CD4-positive, alpha-beta T cell (primary cell): ENCODE measurements around the gene LRRC49. TPM values are rescaled to one million over a fixed set of nuclear protein-coding genes. Genes with fewer than 3 reads are reported as not detected.

Experiments
- ATAC-seq: fragments of 200-7000 bp; cut with Tn5 transposase; one replicate; pipeline ENCODE4 v1.10.0; 2022; ENCODE audit warnings: mild to moderate bottlenecking; ENCODE audit not compliant: poor library complexity
- CTCF ChIA-PET: fragments of 350-600 bp; sonication (Branson Sonifier 250); formaldehyde crosslinking; loops from one replicate; lab custom pipeline; 2021; ENCODE audit warnings: antibody characterized with exemption, inconsistent platforms; lab: Charles Lee
- POLR2A ChIA-PET: fragments of 350-600 bp; sonication (Branson Sonifier 250); formaldehyde crosslinking; loops from one replicate; lab custom pipeline; 2021; ENCODE audit warnings: antibody characterized with exemption, inconsistent platforms; lab: Charles Lee
- DNase-seq, 14 experiments: peaks; one replicate each; pipeline ENCODE4 v3.0.0-alpha.2; 2013 to 2020; ENCODE audit warnings: mixed read lengths in 2 of 14
- H3K27ac ChIP-seq, 2 donors: one replicate each; pipeline versions ENCODE4 v1.5.1 to v1.7.0; 2013; ENCODE audit warnings: low read length in 2 of 2, low read depth in 1 of 2, mild to moderate bottlenecking in 1 of 2
- H3K27me3 ChIP-seq, 2 experiments: 1 replicate in 1 of 2; 2 replicates in 1 of 2; pipeline versions ENCODE4 v1.6.1 to v1.7.0; 2013; ENCODE audit warnings: low read length in 2 of 2, control low read depth in 1 of 2, mild to moderate bottlenecking in 1 of 2, moderate library complexity in 1 of 2; ENCODE audit not compliant: insufficient read depth in 2 of 2, control insufficient read depth in 1 of 2
- H3K36me3 ChIP-seq: one replicate; pipeline ENCODE4 v1.6.1; 2013; ENCODE audit warnings: low read length, control low read depth; ENCODE audit not compliant: insufficient read depth
- H3K4me1 ChIP-seq: one replicate; pipeline ENCODE4 v1.6.1; 2013; ENCODE audit warnings: low read length, control low read depth; ENCODE audit not compliant: insufficient read depth
- H3K4me3 ChIP-seq: one replicate; pipeline ENCODE4 v1.5.1; 2013; ENCODE audit warnings: mild to moderate bottlenecking, low read length, moderate library complexity
- H3K9me3 ChIP-seq, 2 experiments: 1 replicate in 1 of 2; 2 replicates in 1 of 2; pipeline versions ENCODE4 v1.6.1 to v1.7.0; 2013; ENCODE audit warnings: low read length in 2 of 2, mild to moderate bottlenecking in 2 of 2, control low read depth in 1 of 2, moderate library complexity in 1 of 2; ENCODE audit not compliant: control insufficient read depth in 1 of 2, insufficient read depth in 1 of 2
- H3K27ac Mint-ChIP-seq: one replicate; pipeline ENCODE4 v1.8.0; 2020; ENCODE audit warnings: mixed read lengths
- H3K27me3 Mint-ChIP-seq: one replicate; pipeline ENCODE4 v1.8.0; 2021; ENCODE audit warnings: mixed read lengths
- H3K36me3 Mint-ChIP-seq: one replicate; pipeline ENCODE4 v1.8.0; 2021; ENCODE audit warnings: low read depth, mixed read lengths
- H3K4me1 Mint-ChIP-seq: one replicate; pipeline ENCODE4 v1.8.0; 2021; ENCODE audit warnings: low read depth, mixed read lengths
- H3K4me3 Mint-ChIP-seq: one replicate; pipeline ENCODE4 v1.8.0; 2020; ENCODE audit warnings: mild to moderate bottlenecking, mixed read lengths
- H3K9me3 Mint-ChIP-seq: one replicate; pipeline ENCODE4 v1.8.0; 2020; ENCODE audit warnings: mixed read lengths
- intact Hi-C, 2 experiments: fragments of 100-400 bp; cut with DNase I in 1 of 2; cut with micrococcal nuclease in 1 of 2; formaldehyde crosslinking; loops; one replicate each; pipeline versions ENCODE4 v1.15.1 to v1.9.0; 2023 to 2025; cut with DNase I, micrococcal nuclease
- total RNA-seq, 174 experiments: library from RNA in 2 of 174; stranded (reverse) in 2 of 174; gene quantifications; one replicate each; pipeline ENCODE4 v1.2.3 and lab custom pipeline; 2021 to 2026
- TF ChIP-seq, protein P1 (sequence below): fragments of 200-600 bp; IDR thresholded peaks from one replicate; pipeline ENCODE4 v1.8.0; 2022; ENCODE audit warnings: antibody characterized with exemption, mild to moderate bottlenecking

The LRRC49 gene
- total RNA-seq, 2 experiments from 2014 or later, result 0.39 to 0.49 TPM

DNA sequence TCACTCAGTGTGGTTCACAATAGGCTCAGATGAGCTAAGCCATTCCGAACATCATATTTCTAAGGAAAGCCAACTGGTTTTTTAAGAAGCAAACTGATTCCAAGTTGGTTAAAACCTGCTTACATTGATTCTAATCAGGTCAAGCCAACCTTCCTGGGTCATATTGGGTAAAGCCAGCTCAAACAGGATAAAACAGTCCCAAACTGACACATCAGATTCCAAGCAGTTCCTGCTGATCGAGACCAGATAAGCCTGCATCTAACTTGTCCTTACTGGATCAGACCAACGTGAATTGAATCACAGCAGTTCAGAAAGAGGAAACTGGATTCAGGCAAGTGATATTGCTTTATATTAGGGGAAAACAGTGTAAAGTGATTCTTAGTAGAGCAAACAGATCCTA, 204.1 kb downstream of the LRRC49 start:
- DNase-seq, result no peak
- Histone ChIP-seq H3K4me1 (no peaks in the 10 kb centered on the region), H3K36me3 (no peaks in the 10 kb centered on the region), H3K27ac (no peak overlapping the region), H3K27me3 (peaks cover 3% of the 10 kb centered on the region in 2 experiments), H3K9me3 (no peaks in the 10 kb centered on the region), H3K4me3 (no peak overlapping the region)
- Mint-ChIP-seq H3K4me3 (no peak overlapping the region), H3K4me1 (no peaks in the 10 kb centered on the region), H3K36me3 (no peaks in the 10 kb centered on the region), H3K27ac (no peak overlapping the region), H3K27me3 (peaks cover 18% of the 10 kb centered on the region), H3K9me3 (peaks cover 3% of the 10 kb centered on the region)
- intact Hi-C loops, result no loop called here
- TF ChIP-seq, protein P1, sequence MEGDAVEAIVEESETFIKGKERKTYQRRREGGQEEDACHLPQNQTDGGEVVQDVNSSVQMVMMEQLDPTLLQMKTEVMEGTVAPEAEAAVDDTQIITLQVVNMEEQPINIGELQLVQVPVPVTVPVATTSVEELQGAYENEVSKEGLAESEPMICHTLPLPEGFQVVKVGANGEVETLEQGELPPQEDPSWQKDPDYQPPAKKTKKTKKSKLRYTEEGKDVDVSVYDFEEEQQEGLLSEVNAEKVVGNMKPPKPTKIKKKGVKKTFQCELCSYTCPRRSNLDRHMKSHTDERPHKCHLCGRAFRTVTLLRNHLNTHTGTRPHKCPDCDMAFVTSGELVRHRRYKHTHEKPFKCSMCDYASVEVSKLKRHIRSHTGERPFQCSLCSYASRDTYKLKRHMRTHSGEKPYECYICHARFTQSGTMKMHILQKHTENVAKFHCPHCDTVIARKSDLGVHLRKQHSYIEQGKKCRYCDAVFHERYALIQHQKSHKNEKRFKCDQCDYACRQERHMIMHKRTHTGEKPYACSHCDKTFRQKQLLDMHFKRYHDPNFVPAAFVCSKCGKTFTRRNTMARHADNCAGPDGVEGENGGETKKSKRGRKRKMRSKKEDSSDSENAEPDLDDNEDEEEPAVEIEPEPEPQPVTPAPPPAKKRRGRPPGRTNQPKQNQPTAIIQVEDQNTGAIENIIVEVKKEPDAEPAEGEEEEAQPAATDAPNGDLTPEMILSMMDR, result no peak
- ChIA-PET POLR2A (no interaction called here), CTCF (no interaction called here)
- no peak for ATAC-seq

DNA sequence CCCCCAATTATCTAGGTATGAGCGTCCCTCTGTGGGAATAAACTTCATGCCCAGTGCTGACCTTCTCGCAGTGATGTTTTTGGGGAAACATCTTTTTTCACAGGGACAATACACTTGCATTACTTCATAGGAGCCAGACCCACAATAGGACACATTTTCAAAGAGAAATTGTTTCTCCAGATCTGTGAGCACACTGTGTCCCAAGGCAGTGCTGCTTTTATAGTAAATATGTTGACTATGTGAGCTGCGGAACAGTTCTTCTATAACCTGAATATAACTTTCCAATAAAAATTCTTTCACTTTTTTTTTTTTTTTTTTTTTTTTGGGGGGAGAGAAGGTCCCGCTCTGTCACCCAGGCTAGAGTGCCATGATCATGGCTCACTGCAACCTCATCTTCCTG, 205.3 kb downstream of the LRRC49 start:
- Histone ChIP-seq H3K27me3 (no peaks in the 10 kb centered on the region), H3K36me3 (no peaks in the 10 kb centered on the region), H3K4me1 (no peaks in the 10 kb centered on the region), H3K27ac (no peak overlapping the region), H3K9me3 (no peaks in the 10 kb centered on the region), H3K4me3 (no peak overlapping the region)
- ChIA-PET CTCF (no interaction called here), POLR2A (no interaction called here)
- no peak overlapping the region for H3K27ac Mint-ChIP-seq
- no peaks in the 10 kb centered on the region for H3K36me3 Mint-ChIP-seq
- H3K4me3 Mint-ChIP-seq, result no peak overlapping the region
- ATAC-seq, result no peak
- DNase-seq, result no peak
- peaks cover 3% of the 10 kb centered on the region for H3K9me3 Mint-ChIP-seq
- H3K4me1 Mint-ChIP-seq, result no peaks in the 10 kb centered on the region
- intact Hi-C loops, result no loop called here
- TF ChIP-seq, protein P1, result no peak
- H3K27me3 Mint-ChIP-seq, result peaks cover 14% of the 10 kb centered on the region

DNA sequence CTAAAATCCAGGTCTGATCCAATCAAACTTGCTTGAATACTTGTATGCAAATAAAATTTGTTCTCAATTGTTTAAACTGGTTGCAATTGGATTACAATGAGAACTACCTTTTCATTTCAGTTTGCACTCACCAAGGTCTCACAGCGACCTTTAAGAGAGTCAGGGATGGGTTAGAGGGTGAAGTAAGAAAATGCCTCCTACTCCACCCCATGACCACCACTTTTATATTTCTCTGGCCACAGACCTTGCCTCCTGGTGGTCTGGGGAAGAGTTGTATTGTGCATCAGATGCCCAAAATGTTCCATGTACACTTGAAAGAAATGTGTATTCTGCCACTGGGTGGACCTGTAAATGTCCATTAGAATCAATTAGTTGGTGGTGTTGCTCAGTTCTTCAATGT, 206.3 kb downstream of the LRRC49 start:
- Mint-ChIP-seq H3K36me3 (no peaks in the 10 kb centered on the region), H3K27ac (no peak overlapping the region), H3K27me3 (peaks cover 9% of the 10 kb centered on the region), H3K4me1 (no peaks in the 10 kb centered on the region), H3K4me3 (no peak overlapping the region), H3K9me3 (peaks cover 3% of the 10 kb centered on the region)
- Histone ChIP-seq H3K4me3 (no peak overlapping the region), H3K27me3 (peaks cover 0 to 7% of the 10 kb centered on the region in 2 experiments), H3K27ac (no peak overlapping the region), H3K4me1 (no peaks in the 10 kb centered on the region), H3K36me3 (no peaks in the 10 kb centered on the region), H3K9me3 (no peaks in the 10 kb centered on the region)
- ATAC-seq, result no peak
- intact Hi-C loops, result no loop called here
- POLR2A ChIA-PET, result no interaction called here
- DNase-seq, result no peak
- CTCF ChIA-PET, result no interaction called here
- TF ChIP-seq, protein P1, result no peak

Other genes starting within 250 kb of the LRRC49 start
- gene UACA, start 129.3 kb upstream of the LRRC49 start, total RNA-seq, result 1 to 10 TPM; 1.1 to 1.5 TPM
- under 1 TPM in 1 of 2 experiments, not detected in 1; 0.31 TPM for gene LARP6, start 38.7 kb upstream of the LRRC49 start, total RNA-seq
- gene THAP10, start 393 bp upstream of the LRRC49 start, total RNA-seq, result not detected
- not detected for gene THSD4, start 222.6 kb downstream of the LRRC49 start, total RNA-seq